Heart right ventricle (tissue), 16 donors: Measurements from ENCODE around the gene C18orf32. TPM values are rescaled to one million over a fixed set of nuclear protein-coding genes. Genes with fewer than 3 reads are reported as not detected.
"Not testable (repeated sequence)": the region's sequence is repeated elsewhere in the genome, so short reads cannot be mapped to it uniquely, and the experiment has no call there.

Experiments used
- ATAC-seq, 8 donors: fragments of 200-7000 bp; cut with Tn5 transposase; one replicate each; pipeline ENCODE4 v1.9.1; 2020; ENCODE audit warnings: mild to moderate bottlenecking in 8 of 8, moderate library complexity in 8 of 8, moderate number of reproducible peaks in 1 of 8
- DNase-seq, 2 donors: peaks; one replicate each; pipeline ENCODE4 v3.0.0-alpha.2; 2020
- H3K27ac ChIP-seq, 10 donors: fragments of 200-600 bp; sonication (generic) in 2 of 10; one replicate each; pipeline versions ENCODE4 v1.5.0 to v1.8.0; 2020 to 2022; ENCODE audit warnings: mild to moderate bottlenecking in 3 of 10
- H3K27me3 ChIP-seq, 7 donors: fragments of 200-600 bp; one replicate each; pipeline ENCODE4 v1.8.0; 2021 to 2022; ENCODE audit warnings: mild to moderate bottlenecking in 2 of 7
- H3K36me3 ChIP-seq, 9 donors: fragments of 200-600 bp; sonication (generic) in 1 of 9; one replicate each; pipeline versions ENCODE4 v1.5.0 to v1.8.0; 2020 to 2022; ENCODE audit warnings: mild to moderate bottlenecking in 2 of 9
- H3K4me1 ChIP-seq, 9 donors: fragments of 200-600 bp; sonication (generic) in 1 of 9; one replicate each; pipeline versions ENCODE4 v1.5.0 to v1.8.0; 2020 to 2022; ENCODE audit warnings: mild to moderate bottlenecking in 4 of 9
- H3K4me3 ChIP-seq, 10 donors: fragments of 200-600 bp; sonication (generic) in 2 of 10; one replicate each; pipeline versions ENCODE4 v1.5.0 to v1.8.0; 2020 to 2022; ENCODE audit warnings: mild to moderate bottlenecking in 7 of 10, moderate library complexity in 2 of 10
- H3K9me3 ChIP-seq, 11 donors: fragments of 200-600 bp in 10 of 11; sonication (generic) in 2 of 11; one replicate each; pipeline versions ENCODE4 v1.5.0 to v1.8.0; 2013 to 2022; ENCODE audit warnings: mild to moderate bottlenecking in 2 of 11, control low read depth in 1 of 11, moderate library complexity in 1 of 11
- WGBS, 2 donors: extraction: QIAGEN DNeasy Blood & Tissue Kit; methylation state at CpG; one replicate each; pipeline ENCODE4 v1.1.7; 2013; ENCODE audit warnings: inconsistent platforms in 1 of 2; 5-methylcytosine and 5-hydroxymethylcytosine counted together
- intact Hi-C, 10 donors: fragments of 100-400 bp; cut with DNase I; formaldehyde crosslinking; loops; one replicate each; pipeline versions ENCODE4 v1.11.1 to v1.14.2; 2022
- polyA plus RNA-seq, 2 donors: library from polyadenylated mRNA; stranded (reverse); fragments of 200-250 nt; gene quantifications; one replicate each; pipeline ENCODE4 v1.2.3, GENCODE V29; 2013
- total RNA-seq, 10 donors: library from RNA; stranded (reverse); fragmentation: NEBNext Ultra II Directional in 3 of 10; extraction: Animal tissue kit (Norgen Biotek cat#: 25700) in 3 of 10; gene quantifications; one replicate each; pipeline versions ENCODE4 v1.2.1 to v1.2.4, GENCODE V29; 2021 to 2023
- TF ChIP-seq, protein P1 (sequence below), 9 donors: fragments of 200-600 bp; sonication (generic) in 2 of 9; IDR thresholded peaks; one replicate each; pipeline versions ENCODE4 v1.5.0 to v1.8.0; 2021 to 2022; ENCODE audit warnings: antibody characterized with exemption in 9 of 9, mild to moderate bottlenecking in 5 of 9, moderate library complexity in 1 of 9
- donor health status: Arrhythmogenic right ventricular cardiomyopathy.
- donor health status: ischemic (EF 13 %, LVEDD 7.1; RV severe dilation, severe dysfunction).
- donor health status: healthy with polysubstance abuse.
- donor health status: DM: no; HTN: yes; CAD: no.
- donor health status: DM: no; HTN: no; CAD: no.
- donor health status: ischemic (EF 25% LVEDD 6.9; RV normal size, moderate dysfunction).
- donor health status: ischemic (EF 25% LVEDD 5.7; RV mildly dilated, moderate dysfunction).
- donor health status: healthy.
- donor health status: DM: yes; HTN: yes; CAD: no.
- donor health status: Ischemic cardiomyopathy.
- donor health status: ischemic (EF 35%, LVEDD 5.7; RV mildly dilated, moderate dysfunction).
- donor health status: nonischemic (EF 11% LVEDD 7.7; RV severe dilation, severe dysfunction).
- donor health status: DM: yes; HTN: yes; CAD: no.
- donor health status: PGD.
- donor health status: ischemic (EF 29% LVEDD 5.4; RV normal size, mild dysfunction).
- donor health status: nonischemic (EF 23%, LVEDD 6.1; RV moderate dilation, normal function).

C18orf32 gene
- total and polyA plus RNA-seq, 12 donors, result 25.1 to 68.3 (median 43.3) TPM

DNA sequence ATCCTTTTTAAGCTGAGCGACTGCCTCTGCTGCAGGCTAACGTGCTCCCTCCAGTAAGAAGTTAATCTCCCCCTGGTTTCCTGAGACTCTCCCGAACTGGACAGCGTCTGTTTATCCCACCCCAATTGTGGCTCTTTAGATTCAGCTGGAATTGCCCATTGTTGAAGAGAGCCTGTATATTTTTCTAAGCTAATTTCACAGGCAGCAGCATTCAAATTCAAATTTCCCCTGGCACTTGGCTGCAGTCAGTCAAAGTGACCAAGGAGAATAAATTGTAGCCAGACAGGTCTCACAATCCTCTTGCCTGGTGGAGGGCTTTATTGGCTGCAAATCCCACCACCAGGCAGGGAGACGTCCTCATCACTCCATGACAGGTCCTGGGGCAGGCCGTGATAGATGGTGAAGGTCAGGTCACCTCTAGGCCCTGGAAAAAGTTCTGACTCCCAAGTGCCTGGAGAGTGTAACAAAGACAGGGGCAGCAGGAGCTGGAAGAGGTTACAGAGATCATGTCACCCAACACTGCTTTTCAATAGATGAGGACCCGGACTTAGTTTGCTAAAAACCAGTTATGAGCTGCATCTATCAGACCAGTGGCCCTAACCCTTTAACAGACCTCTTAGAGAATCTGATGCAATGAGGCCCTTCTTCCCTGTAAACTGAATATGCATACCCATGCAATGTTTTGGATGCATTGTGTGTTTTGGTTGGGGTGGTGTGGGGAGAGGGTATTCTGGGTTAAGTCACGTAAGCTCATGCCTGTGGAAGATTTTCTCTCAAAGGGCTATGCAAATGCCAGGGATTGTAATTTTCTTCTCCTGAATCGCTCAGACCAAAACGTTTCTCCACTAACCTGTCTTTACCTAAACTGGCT, 32.3 kb upstream of the C18orf32 start:
- Histone ChIP-seq H3K27ac (no peak overlapping the region), H3K36me3 (no peaks in the 10 kb centered on the region), H3K4me1 (no peaks in the 10 kb centered on the region), H3K4me3 (no peak overlapping the region), H3K27me3 (peaks cover 0 to 3% (median 0%) of the 10 kb centered on the region in 7 donors), H3K9me3 (no peaks in the 10 kb centered on the region)
- TF ChIP-seq, protein P1, sequence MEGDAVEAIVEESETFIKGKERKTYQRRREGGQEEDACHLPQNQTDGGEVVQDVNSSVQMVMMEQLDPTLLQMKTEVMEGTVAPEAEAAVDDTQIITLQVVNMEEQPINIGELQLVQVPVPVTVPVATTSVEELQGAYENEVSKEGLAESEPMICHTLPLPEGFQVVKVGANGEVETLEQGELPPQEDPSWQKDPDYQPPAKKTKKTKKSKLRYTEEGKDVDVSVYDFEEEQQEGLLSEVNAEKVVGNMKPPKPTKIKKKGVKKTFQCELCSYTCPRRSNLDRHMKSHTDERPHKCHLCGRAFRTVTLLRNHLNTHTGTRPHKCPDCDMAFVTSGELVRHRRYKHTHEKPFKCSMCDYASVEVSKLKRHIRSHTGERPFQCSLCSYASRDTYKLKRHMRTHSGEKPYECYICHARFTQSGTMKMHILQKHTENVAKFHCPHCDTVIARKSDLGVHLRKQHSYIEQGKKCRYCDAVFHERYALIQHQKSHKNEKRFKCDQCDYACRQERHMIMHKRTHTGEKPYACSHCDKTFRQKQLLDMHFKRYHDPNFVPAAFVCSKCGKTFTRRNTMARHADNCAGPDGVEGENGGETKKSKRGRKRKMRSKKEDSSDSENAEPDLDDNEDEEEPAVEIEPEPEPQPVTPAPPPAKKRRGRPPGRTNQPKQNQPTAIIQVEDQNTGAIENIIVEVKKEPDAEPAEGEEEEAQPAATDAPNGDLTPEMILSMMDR (IDR thresholded peaks at IDR 0.05), result no peak
- ATAC-seq, result no peak
- 73 to 84% methylated on average over 10 of the region's 10 CpGs for WGBS, 2 donors
- intact Hi-C loops, result loop anchor here in 3 of 10 donors (10.0 kb wide), 2 partner anchors 245 to 675 kb away; partner anchors contain the start of gene MYO5B (in 1 of the 3)
- no peak for DNase-seq

DNA sequence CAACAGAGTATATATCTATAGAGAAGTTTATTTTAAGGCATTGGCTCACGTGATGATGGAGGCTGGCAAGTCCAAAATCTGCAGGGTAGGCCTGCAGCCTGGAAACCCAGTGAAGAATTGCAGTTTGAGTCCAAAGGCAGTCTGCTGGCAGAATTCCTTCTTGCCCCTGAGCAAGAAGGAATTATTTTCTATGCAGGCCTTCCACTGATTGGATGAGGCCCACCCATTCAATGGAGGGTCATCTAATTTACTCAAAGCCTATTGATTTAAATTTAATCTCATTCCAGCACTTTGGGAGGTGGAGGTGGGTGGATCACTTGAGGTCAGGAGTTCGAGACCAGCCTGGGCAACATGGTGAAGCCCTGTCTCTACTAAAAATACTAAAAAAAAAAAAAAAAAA, 30.4 kb upstream of the C18orf32 start:
- no peak for ATAC-seq
- Histone ChIP-seq H3K27me3 (no peaks in the 10 kb centered on the region), H3K36me3 (no peaks in the 10 kb centered on the region), H3K27ac (no peak overlapping the region), H3K4me3 (no peak overlapping the region), H3K9me3 (no peaks in the 10 kb centered on the region), H3K4me1 (no peaks in the 10 kb centered on the region)
- intact Hi-C loops, result loop anchor here in 3 of 10 donors (10.0 kb wide), 2 partner anchors 247 to 677 kb away; partner anchors contain the start of gene MYO5B (in 1 of the 3)
- WGBS, 2 donors, result 90 to 92% methylated on average over 2 of the region's 2 CpGs
- no peak for DNase-seq
- TF ChIP-seq, protein P1 (IDR thresholded peaks at IDR 0.05), result no peak

DNA sequence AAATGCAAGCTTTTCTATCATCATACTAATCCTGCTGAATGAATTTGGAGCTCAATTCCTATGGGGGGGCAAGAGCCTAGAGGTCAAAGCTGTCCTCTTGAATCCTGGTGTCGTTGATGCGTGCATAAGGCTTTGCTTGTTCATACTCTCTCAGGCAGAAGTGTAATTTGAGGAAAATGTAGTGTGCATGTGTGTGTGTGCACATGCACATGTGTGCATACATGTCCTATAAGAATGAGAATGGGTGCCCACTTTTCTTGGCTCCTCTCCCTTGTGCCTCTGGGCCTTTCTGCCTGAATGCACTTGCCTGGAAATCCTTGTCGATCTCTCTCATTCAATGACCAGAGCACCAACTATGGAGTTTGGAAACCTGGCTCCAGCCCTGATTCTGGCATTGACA, 28.5 kb upstream of the C18orf32 start:
- no peaks in the 10 kb centered on the region for H3K36me3 ChIP-seq
- TF ChIP-seq, protein P1 (IDR thresholded peaks at IDR 0.05), result no peak
- no peak overlapping the region for H3K4me3 ChIP-seq
- ATAC-seq (no peak), DNase-seq (no peak)
- no peaks in the 10 kb centered on the region for H3K4me1 ChIP-seq
- no peaks in the 10 kb centered on the region for H3K9me3 ChIP-seq
- 90 to 95% methylated on average over 3 of the region's 3 CpGs for WGBS, 2 donors
- intact Hi-C loops, result loop anchor here in 3 of 10 donors (10.0 kb wide), 2 partner anchors 249 to 679 kb away; partner anchors contain the start of gene MYO5B (in 1 of the 3)
- H3K27me3 ChIP-seq, result no peaks in the 10 kb centered on the region
- H3K27ac ChIP-seq, result no peak overlapping the region

DNA sequence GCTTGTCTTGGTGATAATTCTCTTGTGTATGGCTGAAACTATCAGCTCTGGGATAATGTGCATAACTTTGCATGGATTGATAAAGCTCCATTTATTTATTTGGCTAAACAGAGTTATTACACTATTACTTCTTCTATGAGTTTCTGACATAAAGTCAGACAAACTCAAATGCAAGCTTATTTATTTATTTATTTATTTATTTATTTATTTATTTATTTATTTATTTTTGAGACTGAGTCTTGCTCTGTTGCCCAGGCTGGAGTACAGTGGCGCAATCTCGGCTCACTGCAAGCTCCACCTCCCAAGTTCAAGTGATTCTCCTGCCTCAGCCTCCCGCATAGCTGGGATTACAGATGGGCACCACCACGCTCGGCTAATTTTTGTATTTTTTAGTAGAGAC, 28.0 kb upstream of the C18orf32 start:
- H3K9me3 ChIP-seq, H3K4me1 ChIP-seq, ATAC-seq, H3K4me3 ChIP-seq, H3K27me3 ChIP-seq, H3K36me3 ChIP-seq, DNase-seq: not testable (repeated sequence)
- WGBS, 2 donors, result 80 to 98% methylated on average over 5 of the region's 5 CpGs
- intact Hi-C loops, result loop anchor here in 3 of 10 donors (10.0 kb wide), 2 partner anchors 250 to 680 kb away; partner anchors contain the start of gene MYO5B (in 1 of the 3)
- peak overlapping the region in 1 of 10 donors; percentile 31 for H3K27ac ChIP-seq
